Fibroblast of peridontal ligament (primary cell): ENCODE results near the gene SMIM41.
"Not testable (repeated sequence)": the region's sequence is repeated elsewhere in the genome, so short reads cannot be mapped to it uniquely, and the experiment has no call there.

ENCODE experiments used
- DNase-seq: peaks from one replicate; pipeline ENCODE4 v3.0.0-alpha.2; 2010; ENCODE audit errors: extremely low read depth

The SMIM41 gene

DNA sequence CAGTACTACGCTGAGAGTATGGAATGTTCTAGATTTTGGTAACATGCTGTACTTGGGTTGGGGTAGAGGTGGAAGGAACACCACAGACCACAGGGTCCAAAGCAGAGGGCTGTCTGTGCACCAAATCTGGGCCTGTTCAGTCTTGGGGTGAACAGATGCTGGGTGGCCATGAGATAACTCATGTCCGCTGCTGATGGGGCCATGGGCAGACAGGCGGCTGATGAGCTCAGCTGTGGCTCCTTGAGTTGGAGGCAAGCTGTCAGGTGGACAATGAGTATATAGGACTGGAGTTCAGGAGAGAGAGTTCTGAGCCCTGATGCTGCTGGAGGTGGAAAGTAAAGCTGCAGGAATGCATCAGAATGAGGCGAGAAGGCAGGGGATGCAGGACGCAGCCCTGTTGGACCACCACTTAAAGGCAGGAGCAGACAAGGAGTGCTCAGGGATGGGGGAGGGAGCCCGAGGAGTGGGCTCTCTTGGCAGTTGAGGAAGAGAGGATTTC is 6.2 kb downstream of the SMIM41 start:
- no peak for DNase-seq

DNA sequence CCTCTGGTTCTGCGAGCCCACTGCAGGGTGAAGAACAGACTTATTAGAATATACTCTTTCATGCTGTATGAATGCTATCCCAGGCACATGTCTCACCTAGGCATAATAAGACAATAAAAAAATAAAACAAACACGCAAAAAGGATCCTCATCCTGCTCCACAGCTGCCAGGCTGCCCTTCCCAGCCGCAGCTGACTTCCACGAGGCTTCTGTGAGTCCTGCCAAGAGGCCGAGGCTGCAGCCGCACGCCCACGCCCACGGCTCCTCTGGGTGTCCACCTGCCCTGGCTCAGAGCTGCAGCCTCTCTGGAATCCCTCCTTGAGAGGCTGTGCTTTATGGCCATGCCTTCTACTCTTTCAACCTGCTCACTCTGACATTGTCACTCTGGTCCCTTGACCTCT is 6.9 kb downstream of the SMIM41 start:
- DNase-seq = no peak

DNA sequence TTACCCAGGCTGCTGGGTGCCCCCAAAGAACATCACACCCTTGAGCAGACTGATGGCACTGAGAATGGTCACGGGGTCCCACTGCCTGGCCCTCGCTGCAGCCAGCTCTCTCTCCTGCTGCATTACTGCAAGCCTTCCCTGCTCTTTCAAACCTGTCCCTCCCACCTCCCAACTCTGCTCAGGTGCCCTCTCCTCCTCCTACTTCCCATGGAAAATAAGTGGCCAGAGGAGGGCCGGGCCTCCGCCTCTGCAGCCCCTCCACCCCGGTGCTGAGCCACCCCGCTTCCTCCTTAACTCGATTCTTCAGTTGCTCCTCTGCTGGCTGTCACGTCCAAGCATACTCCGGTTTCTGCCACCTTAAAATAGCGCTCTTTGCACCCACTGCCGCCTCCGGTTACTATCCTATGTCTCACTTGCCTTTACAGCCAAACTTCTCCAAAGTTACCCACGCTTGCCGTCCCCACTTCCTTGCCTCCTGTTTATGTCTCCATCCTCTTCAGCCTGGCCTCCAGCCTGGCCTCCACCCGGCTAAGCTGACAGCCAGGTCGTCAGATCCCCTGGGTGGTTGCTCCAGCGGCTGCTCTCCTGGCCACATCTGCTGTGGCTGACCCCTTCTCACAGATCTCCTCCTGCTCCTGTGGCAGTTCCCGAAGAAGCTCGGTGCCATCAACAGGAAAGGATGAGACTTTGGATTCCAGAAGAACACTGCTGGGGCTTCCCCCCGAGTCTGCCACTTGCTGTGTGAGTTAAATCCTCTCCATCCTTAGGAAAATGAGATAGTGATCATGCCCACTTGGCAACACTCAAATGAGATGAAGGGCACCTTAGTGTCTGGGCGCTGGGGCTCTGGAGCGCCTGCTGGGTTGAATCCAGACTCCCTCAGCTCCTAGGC is 7.7 kb downstream of the SMIM41 start:
- DNase-seq = no peak

DNA sequence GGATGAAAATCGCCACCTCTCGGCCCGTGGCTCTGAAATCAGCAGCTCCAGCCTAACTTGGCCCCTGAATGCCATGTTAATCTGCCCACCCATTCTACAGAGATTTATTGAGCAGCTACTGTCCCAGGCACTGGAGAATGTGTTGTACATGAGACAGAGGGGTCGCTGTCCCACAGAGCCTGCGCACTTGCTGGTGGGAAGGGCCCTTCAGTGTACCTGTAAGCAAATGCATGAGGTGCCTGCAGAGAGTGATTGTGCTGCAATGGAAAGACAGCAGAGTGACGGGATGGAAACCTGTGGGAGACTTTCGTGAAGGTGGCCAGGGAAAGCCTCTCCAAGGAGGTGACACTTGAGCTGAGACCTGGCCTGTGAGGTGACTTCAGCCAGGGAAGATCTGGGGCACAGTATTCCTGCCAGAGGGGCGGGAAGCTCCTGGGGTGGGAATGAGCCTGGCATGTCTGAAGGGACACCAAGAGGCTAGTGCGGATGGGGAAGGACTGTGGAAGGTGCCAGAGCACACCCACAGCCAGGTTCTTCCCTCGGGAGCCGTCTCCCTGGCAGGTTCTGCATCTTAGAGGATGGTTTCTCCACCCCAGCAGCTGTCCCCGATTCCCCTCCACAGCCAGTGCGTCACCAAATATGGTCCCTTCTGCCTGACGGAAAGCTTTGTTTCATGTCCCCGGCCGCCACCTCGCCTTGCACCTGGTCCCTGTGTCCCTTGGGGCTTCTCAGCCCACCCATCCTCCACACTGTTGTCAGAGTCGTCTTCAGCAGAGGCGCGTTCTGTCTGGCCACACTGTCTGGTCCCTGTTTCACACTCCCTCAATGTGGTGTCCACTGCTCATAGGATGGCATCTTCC is 8.7 kb downstream of the SMIM41 start:
- DNase-seq = no peak

DNA sequence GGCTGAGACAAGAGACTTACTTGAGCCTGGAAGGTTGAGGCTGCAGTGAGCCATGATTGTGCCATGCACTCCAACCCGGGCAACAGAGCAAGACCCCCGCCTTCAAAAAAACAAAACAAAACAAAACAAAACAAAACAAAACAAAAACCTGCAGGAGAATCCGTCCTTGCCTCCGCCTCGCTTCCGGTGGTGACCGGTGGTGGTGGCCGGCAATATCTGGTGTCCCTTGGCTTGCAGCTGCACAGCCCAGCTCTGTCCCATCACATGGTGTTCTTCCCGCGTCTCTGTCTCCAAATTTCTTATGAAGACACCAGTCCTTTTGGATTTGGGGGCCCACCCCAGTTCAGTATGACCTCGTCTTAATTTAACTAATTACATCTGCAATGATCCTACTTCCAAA is 10.0 kb downstream of the SMIM41 start:
- DNase-seq = no peak

DNA sequence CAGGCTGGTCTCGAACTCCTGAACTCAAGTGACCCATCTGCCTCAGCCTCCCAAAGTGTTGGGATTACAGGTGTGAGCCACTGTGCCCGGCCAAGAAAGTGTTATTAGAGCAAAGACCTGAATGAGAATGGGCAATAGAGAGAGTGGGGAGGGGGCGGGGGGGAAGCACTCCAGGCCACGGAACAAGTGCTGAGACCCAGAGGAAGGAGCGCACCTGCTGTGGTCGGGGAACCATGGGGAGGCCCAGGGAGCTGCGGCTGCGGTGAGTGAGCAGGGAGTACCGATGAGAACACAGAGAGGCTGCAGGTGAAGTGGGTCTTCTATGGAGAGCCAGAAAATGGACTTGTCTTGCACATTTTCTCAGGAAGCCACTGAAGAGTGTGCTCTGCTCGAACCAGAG is 10.8 kb downstream of the SMIM41 start:
- DNase-seq = no peak

DNA sequence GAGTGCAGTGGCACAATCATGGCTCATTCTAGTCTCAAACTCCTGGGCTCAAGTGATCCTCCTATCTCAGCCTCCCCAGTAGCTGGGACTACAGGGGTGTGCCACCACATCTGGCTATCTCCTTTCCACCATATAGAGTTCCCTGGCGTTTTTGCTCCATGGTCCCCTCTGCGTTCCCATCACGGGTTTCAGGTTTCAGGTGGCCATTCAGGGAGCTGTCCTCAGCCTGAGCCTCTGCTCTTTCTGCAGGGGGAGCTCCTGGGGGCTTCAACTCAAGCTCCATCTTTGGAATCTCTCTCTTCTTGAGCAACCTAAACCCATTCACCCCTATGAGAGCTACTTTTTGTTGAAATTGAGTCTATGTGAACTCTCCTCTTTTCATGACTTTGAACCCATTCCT is 11.6 kb downstream of the SMIM41 start:
- no peak for DNase-seq

DNA sequence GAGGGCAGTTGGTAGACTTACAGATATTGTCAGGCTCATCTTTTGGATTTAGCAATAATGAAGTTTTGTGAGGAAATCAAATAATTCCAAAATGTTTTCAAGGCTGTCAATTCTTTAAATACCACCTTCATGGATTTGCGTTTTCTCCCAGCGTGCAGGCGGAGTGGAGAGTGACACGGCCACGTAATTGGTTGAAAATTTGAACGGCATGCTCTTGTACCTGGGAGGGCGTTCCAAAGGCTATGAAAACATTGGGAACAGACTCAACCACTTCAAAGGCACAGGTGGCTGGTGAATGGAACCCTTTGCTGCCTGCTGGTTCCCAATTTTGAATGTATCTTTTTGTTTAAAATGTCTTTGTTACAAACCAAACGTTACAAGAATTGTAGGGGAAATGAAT is 12.4 kb downstream of the SMIM41 start:
- DNase-seq = no peak

DNA sequence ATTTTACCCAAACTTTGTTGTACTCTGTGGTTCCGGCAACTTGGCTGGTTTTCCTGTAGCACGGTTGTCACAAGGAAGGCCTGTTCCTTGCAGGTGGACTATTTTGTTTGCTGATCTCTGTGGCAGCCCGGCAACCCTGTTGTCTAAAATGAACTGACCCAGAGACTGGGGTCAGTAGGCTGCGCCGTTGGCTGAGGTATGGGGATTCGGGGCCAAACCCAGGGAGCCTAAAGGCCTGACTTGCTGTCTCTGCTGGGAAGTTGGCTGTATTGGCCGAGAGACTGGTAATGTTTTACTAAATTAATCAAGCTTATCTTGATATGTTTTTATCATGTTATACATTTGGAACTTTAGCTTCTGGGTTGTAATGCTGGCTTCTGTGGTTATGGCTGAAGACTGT is 13.8 kb downstream of the SMIM41 start:
- DNase-seq = no peak

DNA sequence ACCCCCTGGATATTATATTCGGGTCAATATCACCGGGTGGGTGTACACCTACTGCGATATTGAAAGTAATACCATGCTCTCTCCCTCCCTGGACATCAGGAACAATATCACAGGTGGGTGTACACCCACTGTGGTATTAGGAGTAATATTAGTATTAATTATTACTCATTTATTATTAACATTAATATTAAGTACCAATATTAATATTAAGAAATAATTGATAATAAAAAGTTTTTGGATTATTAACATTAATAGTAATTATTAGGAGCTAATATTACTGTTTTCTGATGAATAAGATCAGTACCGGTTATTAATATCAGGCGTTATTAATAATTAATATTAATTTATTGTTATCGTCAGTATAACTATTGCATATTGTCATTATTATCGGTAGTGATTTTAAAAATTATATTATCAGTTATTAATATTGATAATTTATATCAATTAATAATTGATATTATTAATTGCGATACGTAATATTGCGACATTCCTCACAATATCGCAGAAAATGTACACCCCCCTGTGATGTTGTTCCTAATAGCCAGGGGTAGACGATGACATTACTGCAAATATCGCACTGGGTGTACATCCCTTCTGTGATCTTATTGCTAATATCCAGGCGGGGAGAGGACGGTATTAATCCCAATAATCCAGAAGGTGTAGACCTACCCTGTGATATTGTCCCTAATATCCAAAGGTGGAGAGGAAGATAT is 17.0 kb downstream of the SMIM41 start:
- DNase-seq = no peak

DNA sequence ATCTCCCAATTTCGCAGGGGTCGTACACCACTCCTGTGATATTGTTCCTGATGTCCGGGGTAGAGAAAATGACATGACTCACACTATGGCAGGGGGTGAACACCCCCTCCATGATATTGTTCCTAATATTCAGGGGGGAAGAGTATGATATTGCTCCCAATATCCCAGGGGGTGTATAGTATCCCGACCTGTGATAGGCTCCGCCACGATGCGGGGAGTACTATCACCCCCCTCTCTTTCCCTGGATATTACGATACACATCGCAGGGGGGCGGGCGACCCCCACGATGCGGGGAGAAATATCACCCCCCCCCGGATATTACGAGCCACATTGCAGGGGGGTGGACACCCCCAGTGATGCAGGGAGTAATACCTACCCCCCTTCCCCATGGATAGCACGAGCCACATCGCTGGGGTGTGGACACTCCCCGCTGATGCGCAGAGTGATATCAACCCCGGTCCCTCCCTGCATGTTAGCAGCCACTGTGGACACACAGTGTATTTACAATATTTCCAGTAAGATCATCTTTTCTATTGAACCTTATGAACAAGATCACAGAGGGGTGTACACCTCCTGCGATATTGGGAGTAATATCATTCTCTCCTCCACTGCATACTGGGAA is 17.7 kb downstream of the SMIM41 start:
- DNase-seq = no peak

DNA sequence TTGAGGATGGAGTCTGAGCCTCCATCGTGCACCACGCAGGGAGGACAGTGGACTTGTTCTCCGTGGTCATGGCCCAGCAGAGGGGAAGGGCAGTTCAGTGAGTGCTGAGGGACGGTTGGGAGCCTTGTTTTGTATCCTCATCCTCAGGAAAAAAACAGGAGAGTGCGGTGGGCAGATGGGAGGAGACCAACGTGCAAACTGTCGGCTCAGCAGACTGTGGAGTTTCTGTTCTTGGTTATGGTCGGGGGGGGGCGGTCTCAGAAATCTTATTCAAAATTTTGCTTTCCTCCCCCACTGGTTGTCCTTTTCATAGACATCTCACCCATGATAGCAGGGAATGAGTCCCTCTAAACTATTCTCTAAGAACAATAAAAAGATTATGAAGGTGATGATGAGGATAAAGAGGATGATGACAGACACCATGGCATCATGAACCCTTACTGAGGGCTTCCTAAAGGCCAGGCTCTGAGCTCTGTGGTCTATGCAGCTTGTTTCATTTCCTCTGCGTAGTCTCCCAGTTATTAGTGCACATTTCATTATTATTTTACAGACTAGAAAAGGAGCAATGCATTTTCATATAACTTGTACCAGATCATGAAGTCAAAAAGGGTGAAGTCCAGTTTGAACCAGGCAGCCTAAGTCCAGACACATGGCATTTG is 25.1 kb downstream of the SMIM41 start:
- not testable (repeated sequence) for DNase-seq

DNA sequence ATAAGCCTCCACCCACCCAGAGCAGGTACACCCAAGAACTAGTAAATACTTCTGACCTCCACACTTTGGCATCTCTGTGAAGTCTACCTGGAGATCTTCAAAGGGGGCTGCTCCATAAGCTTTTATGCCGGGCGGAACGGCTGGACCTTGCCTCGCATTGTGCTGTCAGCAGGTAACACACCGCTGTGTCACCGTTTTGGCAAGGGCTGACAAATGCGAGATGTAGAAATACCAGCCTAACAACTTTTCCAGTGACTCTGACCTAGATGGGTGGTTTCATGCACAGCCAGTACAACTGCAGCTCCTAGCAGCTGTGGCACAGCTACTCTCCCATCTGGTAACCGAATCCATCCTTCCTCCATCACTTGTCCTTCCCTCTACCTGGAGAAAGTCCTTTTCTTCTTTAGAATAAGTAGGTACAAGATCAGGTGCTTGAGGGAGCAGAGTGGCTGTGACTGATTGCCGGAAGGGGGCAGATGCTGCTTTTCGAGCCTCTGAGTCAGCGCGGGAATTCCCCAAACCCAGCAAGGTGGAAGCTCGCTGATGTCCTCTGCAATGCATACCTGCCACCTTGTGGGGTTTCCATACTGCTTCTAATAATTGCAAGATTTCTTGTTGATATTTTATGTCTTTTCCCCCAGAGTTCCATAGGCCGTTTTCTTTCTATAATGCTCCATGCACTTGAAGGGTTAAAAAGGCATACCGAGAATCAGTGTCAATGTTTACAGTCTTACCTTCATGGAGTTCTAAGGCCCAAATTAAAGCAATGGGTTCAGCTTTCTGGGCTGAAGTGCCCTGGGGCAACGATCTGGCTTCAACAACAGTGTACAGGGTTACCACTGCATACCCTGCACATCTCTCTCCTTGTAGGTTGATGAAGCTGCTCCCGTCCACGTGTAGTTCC is 37.0 kb downstream of the SMIM41 start:
- not testable (repeated sequence) for DNase-seq

DNA sequence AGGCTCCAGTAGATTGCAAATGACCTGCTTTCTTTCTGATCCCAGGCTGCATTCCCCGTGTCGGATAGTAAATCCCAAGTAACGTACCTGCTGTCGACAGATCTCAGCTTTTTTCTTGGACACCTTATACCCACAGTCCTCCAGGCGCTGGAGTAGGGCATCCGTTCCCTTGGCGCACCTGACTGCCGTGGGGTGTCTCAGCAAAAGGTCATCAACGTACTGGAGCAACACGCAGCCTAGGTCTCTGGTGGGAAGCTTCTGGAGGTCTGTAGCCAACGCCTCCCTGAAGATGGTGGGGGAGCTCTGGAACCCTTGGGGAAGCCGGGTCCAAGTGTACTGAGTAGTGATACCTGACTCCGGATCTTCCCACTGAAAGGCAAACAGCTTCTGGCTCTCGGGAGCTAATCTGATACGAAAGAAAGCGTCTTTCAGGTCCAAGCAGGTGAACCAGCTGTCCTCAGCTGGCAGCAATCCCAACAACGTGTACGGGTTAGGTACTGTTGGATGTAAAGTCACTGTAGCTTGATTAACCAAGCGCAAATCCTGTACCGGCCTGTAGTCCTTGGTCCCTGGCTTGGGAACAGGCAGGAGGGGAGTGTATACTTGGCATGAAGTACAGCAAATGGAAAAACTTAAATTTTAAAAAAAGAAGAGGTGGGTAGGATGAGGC is 38.4 kb downstream of the SMIM41 start:
- not testable (repeated sequence) for DNase-seq

DNA sequence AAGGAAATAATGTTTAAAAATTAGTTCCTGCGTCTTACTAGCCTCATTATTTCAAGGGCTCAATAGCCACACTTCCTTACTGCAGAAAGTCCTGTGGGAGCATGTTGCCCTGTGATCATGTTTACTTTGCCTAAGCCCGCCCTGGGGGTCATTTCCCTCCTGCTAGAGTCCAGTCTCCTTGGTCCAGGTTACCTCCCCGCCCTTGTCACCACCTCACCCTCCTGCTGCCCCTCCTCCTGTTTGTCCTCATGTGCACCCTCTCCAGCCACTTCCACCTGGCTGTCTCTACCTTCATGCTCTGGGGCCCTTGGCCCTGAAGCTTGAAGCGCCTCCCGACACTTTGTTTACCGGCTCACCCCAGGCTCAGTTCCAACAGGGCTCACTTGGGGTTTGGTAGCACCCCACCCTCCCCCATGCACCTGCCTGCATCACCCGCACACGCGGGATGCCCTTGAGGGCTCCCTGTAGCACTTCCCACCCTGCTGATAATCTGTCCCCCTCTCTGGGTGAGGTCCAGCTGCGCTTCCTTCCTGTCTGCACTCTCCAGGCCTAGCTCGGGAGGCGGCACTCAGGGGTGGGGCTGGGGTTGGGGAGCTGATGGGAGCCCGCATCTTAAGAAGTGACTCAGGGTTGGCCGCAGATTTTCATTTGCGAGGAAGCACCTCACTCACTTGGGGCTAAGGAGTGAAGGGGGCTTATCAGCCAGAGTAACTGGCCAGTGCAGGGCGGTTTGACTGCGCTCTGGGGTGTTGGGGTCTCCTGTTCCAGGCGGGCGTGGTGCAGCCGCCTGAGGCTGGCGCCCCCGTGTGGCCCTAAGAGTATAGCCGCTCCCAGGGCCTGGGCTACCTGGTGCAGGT is 40.1 kb downstream of the SMIM41 start:
- no peak for DNase-seq

DNA sequence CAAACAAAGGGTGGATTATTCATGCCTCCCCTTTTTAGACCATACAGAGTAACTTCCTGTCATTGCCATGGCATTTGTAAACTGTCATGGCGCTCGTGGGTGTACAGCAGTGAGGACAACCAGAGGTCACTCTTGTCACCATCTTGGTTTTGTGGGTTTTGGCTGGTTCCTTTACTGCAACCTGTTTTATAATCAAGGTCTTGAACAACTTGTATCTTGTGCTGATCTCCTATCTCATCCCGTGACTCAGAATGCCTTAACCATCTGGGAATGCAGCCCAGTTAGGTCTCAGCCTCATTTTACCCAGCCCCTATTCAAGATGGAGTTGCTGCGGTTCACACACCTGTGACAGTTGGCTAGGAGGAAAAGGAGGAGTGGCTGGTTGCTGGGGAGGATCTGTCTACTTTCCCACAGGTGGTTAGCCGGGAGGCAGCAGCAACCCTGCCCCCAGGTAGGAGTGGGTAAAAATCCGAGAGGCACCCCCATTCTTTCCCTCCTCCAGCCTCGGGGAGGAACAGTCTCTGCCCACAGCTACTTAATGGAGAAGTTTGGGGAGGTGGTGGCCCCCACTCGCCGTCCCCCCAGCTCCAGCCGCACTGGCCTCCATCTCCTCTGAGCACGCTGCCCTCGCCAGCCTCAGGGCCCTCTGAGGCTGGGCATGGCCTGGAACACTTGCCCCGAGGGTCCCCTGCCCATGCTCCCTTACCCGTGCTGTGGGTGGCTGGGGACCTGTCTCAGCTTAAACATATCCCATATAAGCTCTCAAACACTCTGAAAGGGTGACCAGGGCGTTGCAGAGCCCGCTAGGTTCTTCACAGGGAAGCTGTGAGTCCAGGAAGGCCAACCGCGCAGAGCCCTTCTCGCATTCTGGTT is 41.7 kb downstream of the SMIM41 start:
- DNase-seq = no peak

DNA sequence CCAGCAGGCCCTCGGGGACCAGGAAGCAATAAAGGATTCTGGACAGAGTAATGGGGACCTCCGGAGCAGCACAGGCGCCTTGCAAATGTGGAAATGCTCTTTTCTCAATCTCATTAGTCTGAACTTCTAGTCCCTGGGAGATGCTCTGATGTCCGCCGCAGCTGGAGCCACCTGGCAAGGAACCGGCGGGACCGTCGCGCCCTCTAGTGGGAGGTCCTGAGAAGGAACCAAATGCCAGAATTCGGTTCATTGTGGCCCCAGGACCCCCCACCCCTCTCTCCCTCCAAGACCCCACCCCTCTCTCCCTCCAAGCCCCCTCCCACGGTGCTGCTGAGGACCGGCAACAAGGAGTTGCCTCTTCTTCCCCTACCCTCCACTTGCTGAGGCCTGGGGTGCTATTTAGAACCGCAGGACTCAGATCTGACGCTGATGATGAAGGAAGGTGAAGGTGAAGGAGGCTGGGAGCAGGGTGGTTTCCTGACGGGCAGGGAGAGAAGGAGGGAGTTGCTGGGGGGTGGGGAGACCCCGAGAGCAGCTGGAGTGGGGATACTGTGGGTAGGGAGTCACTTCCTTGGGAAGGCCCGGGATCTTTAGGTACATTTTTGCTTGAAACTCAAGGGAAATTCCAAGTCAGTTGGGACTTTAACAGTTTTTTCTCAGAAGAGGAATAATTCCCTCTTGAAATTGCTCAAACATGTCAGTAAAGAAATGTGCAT is 42.5 kb downstream of the SMIM41 start:
- peak; percentile 49 for DNase-seq
